Fibroblast of pulmonary artery (primary cell): ENCODE measurements around the gene CELSR1.

Experiments
- DNase-seq: peaks from one replicate; pipeline ENCODE4 v3.0.0-alpha.2; 2010; ENCODE audit warnings: low read depth
- H3K4me3 ChIP-seq: replicated peaks from 2 replicates; pipeline ENCODE4 v1.5.1; 2011; ENCODE audit warnings: low read depth, mild to moderate bottlenecking, control low read depth, low read length, moderate library complexity
- TF ChIP-seq, protein P1 (sequence below): IDR thresholded peaks from 2 replicates; pipeline ENCODE4 v1.5.1; 2011; ENCODE audit warnings: mild to moderate bottlenecking, control low read depth, low read length, inconsistent platforms; ENCODE audit errors: missing control alignments

CELSR1 gene

DNA sequence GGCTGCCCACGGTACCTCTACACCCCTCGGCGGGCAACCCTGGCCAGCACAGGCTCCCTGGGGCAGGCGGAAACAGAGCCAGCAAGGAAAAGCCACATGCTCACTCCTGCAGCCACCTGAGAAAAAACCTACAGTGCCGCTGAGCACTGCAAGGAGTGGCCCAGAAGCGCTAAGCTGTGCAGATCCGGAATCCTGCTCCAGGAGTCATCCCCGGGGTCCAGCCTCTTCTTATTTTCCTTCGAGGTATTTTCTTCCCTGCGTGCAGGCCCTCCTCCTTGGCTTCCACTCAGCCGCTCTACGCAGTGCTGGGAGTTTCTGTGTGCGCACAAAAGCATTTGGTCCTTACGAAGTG is 120.9 kb downstream of the CELSR1 start:
- no peak for DNase-seq
- TF ChIP-seq, protein P1, sequence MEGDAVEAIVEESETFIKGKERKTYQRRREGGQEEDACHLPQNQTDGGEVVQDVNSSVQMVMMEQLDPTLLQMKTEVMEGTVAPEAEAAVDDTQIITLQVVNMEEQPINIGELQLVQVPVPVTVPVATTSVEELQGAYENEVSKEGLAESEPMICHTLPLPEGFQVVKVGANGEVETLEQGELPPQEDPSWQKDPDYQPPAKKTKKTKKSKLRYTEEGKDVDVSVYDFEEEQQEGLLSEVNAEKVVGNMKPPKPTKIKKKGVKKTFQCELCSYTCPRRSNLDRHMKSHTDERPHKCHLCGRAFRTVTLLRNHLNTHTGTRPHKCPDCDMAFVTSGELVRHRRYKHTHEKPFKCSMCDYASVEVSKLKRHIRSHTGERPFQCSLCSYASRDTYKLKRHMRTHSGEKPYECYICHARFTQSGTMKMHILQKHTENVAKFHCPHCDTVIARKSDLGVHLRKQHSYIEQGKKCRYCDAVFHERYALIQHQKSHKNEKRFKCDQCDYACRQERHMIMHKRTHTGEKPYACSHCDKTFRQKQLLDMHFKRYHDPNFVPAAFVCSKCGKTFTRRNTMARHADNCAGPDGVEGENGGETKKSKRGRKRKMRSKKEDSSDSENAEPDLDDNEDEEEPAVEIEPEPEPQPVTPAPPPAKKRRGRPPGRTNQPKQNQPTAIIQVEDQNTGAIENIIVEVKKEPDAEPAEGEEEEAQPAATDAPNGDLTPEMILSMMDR = no peak

DNA sequence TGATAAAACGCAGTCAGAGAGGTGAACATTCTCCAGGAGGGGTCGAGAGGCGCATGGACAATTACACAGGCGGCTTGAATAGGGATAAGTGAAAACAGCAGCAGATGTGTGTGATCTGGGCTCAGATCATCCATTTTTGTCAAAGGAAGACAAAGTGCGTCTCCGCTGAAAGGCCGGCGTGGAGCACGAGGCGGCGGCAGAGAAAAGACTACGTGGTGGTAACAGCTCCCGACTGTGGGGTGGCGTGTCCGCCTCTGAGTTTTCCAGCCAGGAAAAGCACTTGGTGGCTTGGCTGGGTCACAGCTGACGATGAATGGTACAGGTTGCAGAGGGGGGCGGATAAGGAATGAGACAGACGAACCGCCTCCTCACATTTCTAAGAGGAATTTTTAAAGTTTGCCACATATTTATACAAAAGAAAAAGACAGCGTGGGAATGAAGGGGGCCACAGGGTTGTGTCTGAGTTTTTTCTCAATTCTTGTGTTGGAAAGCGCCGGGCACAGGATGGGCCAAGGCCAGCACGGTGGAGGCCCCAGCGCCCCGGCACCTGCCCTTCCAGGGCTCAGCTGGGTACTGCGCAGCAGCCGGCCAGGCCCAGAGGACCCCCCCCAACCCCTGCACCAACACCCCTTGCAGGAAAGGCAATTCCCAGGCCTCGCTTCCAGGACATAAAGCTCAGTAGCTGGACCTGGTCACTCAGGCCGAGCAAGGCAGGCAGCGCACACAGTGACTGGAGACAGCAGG is 121.5 kb downstream of the CELSR1 start:
- no peak overlapping the region for H3K4me3 ChIP-seq
- no peak for DNase-seq
- TF ChIP-seq, protein P1 = no peak

More for the DNA sequence above, 120.9 kb downstream of the CELSR1 start:
- no peak overlapping the region for H3K4me3 ChIP-seq

DNA sequence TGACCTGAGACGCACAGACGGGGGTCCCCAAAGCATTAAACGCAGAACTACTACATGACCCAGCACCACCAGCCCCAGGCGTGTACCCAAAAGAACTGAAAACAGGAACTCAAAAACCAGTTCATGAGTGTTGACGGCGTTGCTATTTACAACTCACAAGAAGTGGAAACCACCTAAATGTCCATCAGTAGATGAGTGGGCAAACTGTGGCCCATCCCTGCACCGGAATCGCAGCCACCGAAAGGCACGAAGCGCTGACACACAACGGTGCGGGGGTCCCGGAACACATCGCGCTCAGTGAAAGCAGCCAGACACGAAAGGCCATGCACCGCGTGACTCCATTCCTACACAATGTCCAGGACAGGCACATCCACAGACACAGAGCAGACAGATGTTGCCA is 122.7 kb downstream of the CELSR1 start:
- TF ChIP-seq, protein P1 = no peak
- DNase-seq = no peak
- H3K4me3 ChIP-seq = no peak overlapping the region

DNA sequence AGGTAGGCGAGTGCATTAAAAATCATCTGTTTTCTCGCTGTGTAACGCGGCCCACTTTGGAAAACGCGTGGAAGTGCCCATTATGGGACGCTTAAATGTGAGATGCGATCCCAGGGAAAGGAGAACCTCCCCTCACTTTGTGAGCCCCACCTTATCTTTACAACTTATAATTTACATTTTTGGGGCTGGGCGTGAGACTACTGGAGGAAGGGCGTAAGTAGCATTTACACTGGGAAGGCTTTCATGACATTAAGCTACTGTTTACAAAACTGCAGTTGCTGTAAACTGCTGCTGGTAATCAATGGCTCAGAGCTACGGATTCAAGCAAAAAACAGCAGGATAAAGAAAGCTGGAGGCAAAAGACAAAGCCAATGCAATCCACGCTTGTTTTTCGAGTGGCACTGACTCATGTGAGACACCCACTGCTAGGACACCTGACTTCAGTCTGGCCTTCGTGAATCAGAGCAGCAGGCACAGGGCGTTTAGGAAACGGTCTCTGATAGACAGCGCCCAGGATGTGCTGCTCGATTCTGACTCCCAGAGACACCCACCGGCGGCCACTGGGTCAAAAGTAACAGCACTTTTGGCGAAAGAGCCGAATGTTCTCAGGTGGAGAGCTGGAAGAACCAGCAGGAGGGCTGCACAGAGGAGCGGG is 123.6 kb downstream of the CELSR1 start:
- no peak for DNase-seq
- no peak overlapping the region for H3K4me3 ChIP-seq
- TF ChIP-seq, protein P1 = no peak

DNA sequence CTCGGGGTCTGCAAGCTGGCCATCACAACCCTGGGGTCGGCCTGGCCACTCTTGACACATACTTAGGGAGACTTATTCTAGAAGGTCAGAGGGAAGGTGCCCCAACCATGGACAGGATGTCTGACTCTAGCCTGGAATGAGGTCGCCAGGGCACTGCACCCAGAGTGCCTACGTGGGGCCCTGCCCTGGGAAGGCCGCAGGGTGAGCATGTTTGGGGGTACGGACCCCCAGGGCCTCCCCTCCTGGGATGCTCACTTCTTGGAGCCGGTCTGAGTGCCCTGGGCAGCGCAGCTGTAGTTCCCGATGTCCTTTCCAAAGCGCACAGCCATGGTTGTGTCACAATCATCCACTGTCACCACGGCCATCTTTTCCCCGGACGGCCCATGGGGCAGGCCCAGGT is 126.1 kb downstream of the CELSR1 start:
- no peak overlapping the region for H3K4me3 ChIP-seq
- TF ChIP-seq, protein P1 = no peak

DNA sequence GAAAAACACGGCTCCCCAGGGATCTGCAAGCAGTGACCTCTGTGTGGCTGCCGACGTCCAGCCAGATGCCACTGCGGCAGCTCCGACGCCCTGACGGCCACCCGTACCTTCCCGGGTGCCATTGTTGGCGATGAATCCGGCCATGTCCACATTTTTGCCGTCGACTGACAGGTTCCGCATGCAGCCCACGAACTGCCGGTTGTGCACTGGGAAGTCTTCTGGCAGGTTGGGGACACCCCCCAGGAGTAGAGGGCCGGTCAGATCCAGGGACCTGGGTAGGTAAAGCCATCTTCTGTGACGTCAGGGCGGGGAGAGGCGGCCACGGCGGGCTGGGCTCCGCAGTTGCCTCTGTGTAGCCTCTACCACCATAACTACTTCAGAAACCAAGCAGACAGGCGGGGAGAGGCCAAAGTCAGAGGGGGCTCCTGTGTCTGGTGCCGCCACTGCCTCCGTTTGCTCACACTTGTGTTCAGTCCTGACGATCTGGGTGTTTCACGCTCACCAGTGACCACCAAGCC is 127.1 kb downstream of the CELSR1 start:
- TF ChIP-seq, protein P1 = no peak
- no peak for DNase-seq
- no peak overlapping the region for H3K4me3 ChIP-seq

More for the DNA sequence above, 126.1 kb downstream of the CELSR1 start:
- DNase-seq = no peak
